ENCODE data around the gene USP21.

USP21 gene

DNA sequence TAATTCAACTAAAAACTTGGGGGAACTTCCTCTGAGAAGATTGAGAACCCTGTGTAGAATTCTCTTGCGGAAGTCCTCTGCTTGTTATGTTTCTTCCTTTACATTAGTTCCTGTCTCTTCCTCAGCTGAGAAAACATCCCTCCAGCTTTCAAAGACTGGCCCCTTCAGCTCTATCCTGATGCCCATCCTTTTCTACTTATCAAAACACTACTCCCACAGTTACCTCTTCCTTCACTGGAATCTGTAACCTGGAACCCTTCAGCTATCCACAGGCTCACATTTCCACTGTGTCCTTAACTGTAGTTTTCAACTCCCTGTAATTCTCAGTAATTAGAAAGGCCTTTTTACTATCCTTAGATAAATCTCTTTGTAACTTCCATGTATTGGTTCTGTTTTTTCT lies 20.9 kb upstream of the USP21 start:
- DNase-seq = no peak

DNA sequence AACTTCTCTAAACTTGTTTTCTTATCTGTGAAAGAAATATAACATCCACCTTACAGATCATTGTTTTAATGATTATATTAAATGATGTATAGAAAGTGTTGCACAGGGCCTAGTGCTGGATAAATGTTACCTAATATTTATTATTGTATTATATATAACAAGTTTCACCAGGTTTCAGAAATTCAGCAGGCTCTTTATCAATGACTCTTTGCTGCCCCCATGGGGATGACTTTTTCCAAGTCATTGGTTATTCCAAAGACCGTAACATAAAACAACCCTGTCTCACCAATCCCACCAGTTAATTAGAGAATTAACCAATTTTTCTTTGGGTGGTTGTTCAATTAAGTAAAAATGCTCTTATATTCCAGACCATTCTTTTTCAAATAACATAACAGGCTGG lies 19.5 kb upstream of the USP21 start:
- peak; percentile 13 for DNase-seq

- DNase-seq = no peak
These were observed 18.4 kb upstream of the USP21 start for GRCh38 chr1:161140755-161141400.

DNA sequence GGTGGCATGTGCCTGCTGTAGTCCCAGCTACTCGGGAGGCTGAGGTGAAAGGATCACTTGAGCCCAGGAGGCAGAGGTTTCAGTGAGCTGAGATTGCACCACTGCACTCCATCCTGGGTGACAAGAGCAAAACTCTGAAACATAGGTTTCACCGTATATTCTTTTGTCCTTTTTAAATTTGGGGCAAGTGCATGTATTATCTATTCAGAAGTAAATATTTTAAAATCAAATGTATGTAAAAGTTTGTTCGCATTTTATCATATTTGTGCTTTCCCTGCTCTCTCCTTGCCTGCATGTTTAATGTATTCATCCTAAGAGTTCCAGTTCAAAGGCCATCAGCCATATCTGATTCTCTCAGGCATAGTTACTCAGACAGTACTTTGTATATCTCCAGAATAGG lies 13.5 kb upstream of the USP21 start:
- no peak for DNase-seq

DNA sequence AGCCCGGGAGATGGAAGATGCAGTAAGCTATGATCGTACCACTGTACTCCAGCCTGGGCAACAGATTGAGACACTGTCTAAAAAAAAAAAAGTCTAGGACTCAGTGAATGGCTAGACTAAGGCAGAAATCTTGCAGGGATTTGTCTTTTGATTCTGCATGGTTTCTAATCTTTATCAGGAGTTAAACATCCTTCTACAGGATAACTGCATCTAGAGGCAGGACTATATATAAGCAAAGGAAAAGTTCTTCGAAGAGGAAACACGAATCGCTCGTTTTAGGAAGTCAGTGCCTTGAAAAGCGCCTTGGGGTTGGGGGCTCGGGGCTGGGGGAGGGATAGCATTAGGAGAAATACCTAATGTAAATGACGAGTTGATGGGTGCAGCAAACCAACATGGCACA lies 6.1 kb upstream of the USP21 start:
- DNase-seq = no peak

DNA sequence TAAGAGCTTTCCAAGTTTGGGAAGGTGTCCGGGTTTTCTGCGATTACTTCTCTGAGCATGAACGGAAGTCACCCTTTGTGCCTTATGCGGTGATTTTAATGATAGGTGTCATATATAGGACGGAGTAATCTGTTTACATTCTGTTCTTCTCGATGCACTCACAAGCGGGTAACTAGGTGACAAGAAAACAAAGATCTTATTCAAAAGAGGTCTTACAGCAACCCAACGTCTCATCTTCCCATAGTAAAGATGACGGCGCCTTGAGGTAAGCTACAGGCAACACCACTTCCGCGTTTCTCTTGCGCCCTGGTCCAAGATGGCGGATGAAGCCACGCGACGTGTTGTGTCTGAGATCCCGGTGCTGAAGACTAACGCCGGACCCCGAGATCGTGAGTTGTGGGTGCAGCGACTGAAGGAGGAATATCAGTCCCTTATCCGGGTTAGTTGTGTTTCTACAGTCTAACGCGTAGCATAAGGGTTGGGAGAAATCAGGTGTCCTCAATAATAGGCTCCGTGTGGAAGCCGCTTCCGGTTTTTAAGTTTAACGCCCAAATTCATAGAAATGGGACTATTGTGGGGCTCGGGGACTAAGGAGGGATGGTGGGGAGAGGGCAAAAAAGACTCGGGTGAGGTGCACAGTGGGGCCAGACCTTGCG lies 5.5 kb upstream of the USP21 start, which contains the start of gene UFC1:
Gene UFC1 (plus strand): TSS at position 297 of the 656 bp plus-strand sequence. CDS start 20 bp downstream, at position 317.
- DNase-seq = peak; percentile 69

DNA sequence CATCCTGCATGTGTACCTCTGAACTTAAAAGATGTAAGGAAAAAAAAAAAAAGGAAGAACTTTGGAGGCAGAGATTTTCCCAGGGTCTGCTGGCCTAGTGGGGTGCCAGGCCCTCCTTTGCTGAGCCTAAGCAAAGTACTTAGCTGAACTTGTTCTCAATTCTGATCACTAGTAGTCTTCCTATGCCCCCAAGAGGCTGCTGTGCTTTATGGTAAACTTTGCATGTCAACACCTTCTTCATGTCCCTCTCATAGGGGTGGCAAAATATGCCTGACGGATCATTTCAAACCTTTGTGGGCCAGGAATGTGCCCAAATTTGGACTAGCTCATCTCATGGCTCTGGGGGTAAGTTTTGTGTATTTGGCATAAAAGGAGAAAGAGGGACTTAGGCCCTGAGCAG lies 1.4 kb upstream of the USP21 start:
- no peak for DNase-seq

- DNase-seq = no peak
These were observed 837 bp upstream of the USP21 start for GRCh38 chr1:161158316-161159010.

GRCh38 chr1:161159913-161160243 lies 578 bp downstream of the USP21 start:
- DNase-seq = no peak

- DNase-seq = no peak
These were observed 1.4 kb downstream of the USP21 start for GRCh38 chr1:161160671-161161145.

- DNase-seq = no peak
These were observed 2.4 kb downstream of the USP21 start for GRCh38 chr1:161161652-161162051.

GRCh38 chr1:161162052-161162451 lies 2.8 kb downstream of the USP21 start:
- DNase-seq = no peak

- DNase-seq = no peak
These were observed 3.5 kb downstream of the USP21 start for GRCh38 chr1:161162806-161163205.

DNA sequence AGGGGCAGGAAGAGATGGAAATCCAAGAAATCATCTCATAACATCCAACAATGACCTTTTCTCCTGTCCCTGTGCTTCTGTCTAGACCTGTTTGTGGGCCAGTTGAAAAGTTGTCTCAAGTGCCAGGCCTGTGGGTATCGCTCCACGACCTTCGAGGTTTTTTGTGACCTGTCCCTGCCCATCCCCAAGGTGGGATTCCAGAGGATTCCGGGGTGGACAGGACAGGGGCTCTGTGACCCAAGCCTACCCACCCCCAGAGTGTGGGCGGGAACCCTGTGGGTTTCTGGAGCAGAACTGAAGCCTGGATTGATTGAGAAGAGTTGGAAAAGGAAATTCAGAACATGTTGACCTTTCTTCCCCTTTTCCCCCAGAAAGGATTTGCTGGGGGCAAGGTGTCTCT lies 4.5 kb downstream of the USP21 start:
- no peak for DNase-seq

- no peak for DNase-seq
These were observed 5.8 kb downstream of the USP21 start for GRCh38 chr1:161164901-161165610.

- DNase-seq = peak; percentile 92
These were observed 6.7 kb downstream of the USP21 start, which contains the start of gene PPOX for GRCh38 chr1:161165742-161166668. Gene PPOX (plus strand): TSS chr1:161166426. CDS start chr1:161166848, 422 bp downstream.

GRCh38 chr1:161166669-161167548 lies 7.6 kb downstream of the USP21 start:
- DNase-seq = no peak

GRCh38 chr1:161168906-161169305 lies 9.6 kb downstream of the USP21 start:
- no peak for DNase-seq

DNA sequence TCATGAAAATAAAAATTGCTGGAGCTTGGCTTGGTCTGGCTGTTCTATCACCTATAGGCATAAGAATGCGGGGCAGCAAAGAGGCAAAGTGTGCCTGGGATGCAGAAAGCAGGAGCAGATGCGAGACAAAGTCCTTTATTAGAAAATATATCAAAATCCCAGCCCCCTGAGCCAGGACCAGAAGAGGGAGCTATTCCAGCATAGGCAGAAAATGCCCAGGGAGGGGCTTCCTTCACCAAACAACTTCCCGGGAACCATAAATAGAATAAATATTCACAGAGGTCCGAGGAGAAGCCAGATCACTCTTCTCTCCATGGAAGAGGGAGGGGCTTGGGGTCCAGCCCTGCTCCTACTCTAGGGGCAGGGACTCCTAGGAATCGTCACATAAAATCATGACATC lies 11.9 kb downstream of the USP21 start:
- DNase-seq = no peak

DNA sequence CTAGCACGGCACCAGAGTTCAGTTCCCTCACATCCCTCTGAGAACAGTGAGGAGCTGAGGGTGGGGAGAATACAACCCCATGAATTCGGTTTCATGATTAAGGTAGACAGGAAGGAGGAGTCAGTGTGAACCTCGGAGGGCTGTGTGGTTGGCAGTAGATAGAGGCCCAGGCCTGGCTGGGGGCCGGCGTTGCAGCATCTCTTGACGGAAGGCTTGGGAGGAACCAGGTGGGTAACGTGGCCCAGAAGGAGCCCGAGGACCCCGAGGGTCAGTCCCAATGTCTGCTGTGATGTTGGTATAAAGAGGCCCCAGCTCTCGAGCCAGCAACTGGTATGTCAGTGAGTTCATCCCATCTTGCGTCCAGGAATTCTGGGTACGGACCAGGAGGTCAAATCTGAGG lies 12.4 kb downstream of the USP21 start:
- no peak for DNase-seq

DNA sequence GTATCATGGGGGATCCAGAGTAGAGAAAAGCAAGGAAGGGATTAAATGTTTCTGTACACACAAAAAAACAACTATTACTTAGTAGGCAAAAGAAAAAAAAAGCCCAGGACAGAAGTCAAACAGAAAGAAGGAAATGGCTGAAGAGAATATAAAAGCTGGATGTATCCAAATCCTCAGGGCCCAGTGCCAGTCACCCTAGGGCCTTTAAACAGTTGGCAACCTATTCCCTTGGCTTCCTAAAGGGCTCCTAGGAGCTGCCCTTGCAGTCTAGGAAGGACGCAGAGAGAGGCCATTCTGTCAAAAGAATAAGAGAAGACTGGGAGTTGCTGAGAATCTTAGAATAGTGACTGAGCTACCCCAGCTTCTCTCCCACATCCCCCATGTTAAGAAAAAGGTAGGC lies 13.0 kb downstream of the USP21 start:
- no peak for DNase-seq

Measured in NK-92 treated with Interleukin-12 subunit alpha and Interleukin-12 subunit beta, amount 100 ng/mL, for 24 hours (cell line).